ENCODE data around the gene TEX19. TPM values are rescaled to one million over a fixed set of nuclear protein-coding genes. Genes with fewer than 3 reads are reported as not detected.

The TEX19 gene
- total RNA-seq, 1 donor from 2014 or later: not detected

DNA sequence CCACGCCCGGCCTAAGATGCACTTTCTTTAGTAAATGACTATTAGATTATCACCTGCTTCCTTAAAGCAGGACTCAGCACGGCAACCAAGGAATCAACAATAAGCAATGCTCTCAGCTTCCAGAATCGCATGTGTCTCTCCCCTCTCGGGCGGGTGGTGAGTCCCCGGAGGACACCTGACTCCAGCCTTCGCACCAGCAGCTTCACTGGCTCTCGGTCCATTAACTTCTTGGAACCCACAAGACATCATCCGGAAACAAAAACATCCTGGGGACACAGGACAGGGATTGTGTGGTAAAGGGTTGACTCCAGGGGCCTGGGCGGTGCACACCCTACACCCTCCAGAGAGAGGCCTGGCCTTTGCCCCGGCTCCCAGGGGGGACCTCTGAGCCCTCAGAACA, 35.2 kb downstream of the TEX19 start:
- no peak for FAIRE-seq
- H3K27me3 ChIP-seq (ENCODE audit: control insufficient read depth, insufficient read depth, low read length): no peaks in the 10 kb centered on the region
- peaks cover 3% of the 10 kb centered on the region for H3K36me3 ChIP-seq (ENCODE audit: control insufficient read depth, insufficient read depth, low read length)
- DNase-seq (ENCODE audit: low read depth): no peak
- TF ChIP-seq, protein P1, sequence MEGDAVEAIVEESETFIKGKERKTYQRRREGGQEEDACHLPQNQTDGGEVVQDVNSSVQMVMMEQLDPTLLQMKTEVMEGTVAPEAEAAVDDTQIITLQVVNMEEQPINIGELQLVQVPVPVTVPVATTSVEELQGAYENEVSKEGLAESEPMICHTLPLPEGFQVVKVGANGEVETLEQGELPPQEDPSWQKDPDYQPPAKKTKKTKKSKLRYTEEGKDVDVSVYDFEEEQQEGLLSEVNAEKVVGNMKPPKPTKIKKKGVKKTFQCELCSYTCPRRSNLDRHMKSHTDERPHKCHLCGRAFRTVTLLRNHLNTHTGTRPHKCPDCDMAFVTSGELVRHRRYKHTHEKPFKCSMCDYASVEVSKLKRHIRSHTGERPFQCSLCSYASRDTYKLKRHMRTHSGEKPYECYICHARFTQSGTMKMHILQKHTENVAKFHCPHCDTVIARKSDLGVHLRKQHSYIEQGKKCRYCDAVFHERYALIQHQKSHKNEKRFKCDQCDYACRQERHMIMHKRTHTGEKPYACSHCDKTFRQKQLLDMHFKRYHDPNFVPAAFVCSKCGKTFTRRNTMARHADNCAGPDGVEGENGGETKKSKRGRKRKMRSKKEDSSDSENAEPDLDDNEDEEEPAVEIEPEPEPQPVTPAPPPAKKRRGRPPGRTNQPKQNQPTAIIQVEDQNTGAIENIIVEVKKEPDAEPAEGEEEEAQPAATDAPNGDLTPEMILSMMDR (IDR thresholded peaks at IDR 0.05; ENCODE audit: insufficient read depth, low read length, severe bottlenecking): no peak
- H3K4me3 ChIP-seq (ENCODE audit: low read depth, low read length): no peak overlapping the region

DNA sequence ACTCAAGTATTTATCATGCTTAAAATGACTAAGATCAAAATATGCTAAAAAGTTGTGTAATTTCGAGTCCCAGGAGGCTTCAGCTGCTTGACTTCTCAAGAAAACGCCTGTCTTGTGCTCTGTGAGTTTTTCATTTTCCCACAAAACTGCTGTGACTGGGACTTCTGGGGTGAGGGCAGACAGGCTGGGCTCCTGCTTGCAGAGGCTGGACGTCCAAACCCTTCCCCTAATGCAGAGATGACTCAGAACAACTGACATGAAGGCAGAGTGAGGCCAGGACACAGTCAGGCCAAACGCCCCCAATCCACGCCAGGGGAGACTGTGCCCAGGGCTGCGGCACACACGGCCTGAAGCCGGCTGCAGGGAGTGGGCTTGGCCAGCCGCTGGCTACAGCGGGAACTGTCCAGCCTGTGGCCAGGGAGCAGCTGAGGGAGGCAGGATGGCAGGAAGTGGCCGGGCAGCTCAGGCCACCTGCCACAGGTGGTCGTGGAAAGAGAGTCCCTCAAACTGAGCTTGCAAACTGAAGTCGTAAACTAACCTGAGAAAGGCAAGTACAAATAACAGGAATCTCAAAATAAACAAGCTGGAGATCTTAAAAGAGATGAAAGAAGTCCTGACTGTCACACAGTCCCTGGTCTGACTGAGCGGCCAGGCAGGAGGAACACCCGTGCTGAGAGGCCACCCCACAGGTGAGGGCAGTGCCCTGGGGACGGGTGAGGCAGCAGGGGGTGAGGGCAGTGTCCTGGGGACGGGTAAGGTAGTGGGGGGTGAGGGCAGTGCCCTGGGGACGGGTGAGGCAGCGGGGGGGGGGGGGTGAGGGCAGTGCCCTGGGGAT, 37.8 kb downstream of the TEX19 start:
- FAIRE-seq (no peak), DNase-seq (ENCODE audit: low read depth) (no peak)
- Histone ChIP-seq H3K36me3 (ENCODE audit: control insufficient read depth, insufficient read depth, low read length) (peaks cover 4% of the 10 kb centered on the region), H3K4me3 (ENCODE audit: low read depth, low read length) (no peak overlapping the region), H3K27me3 (ENCODE audit: control insufficient read depth, insufficient read depth, low read length) (no peaks in the 10 kb centered on the region)
- TF ChIP-seq, protein P1 (IDR thresholded peaks at IDR 0.05; ENCODE audit: insufficient read depth, low read length, severe bottlenecking): no peak

DNA sequence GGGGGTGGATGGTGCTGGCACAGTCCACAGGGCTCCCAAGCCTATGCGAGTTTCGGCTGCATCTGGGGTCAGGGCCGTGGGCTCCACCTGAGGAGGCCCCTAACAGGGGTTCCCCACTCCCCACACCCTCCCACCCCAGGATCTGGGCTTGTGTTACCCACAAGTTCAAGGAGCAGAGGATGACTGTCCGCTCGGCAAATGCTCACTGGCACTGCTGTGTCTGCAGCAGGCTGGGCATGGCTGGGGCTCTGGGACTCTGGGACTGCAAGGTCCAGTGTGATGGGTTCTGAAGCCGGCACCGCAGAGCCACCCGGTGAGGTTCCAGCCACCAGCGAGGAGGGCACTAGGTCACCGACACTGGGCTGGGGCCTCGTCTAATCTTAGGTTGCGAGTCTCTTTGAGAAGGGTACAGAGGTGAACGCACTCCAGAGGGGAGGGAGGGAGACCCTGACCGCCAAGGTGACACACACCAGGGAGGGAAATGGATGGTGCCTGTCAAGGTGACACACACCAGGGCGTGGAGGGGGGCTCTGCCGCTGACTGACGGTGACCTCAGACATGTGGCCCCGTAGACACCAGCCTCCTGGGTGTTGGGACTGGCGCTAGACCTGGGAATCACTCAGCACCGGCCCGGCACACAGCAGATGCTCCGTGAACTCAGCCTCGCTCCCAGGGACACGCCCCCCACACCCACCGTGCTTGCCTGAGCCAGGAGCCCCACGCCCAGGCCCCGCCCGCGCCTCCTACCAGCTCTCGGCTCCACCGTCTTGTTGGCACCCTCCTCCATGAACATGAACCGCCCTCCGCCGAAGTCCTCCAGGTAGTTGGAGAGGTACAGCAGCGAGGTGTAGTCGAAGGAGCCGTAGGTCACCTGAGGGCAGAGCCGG, 38.6 kb downstream of the TEX19 start:
- DNase-seq (ENCODE audit: low read depth) (no peak), FAIRE-seq (no peak)
- Histone ChIP-seq H3K27me3 (ENCODE audit: control insufficient read depth, insufficient read depth, low read length) (no peaks in the 10 kb centered on the region), H3K36me3 (ENCODE audit: control insufficient read depth, insufficient read depth, low read length) (peaks cover 4% of the 10 kb centered on the region), H3K4me3 (ENCODE audit: low read depth, low read length) (no peak overlapping the region)
- TF ChIP-seq, protein P1 (IDR thresholded peaks at IDR 0.05; ENCODE audit: insufficient read depth, low read length, severe bottlenecking): no peak

DNA sequence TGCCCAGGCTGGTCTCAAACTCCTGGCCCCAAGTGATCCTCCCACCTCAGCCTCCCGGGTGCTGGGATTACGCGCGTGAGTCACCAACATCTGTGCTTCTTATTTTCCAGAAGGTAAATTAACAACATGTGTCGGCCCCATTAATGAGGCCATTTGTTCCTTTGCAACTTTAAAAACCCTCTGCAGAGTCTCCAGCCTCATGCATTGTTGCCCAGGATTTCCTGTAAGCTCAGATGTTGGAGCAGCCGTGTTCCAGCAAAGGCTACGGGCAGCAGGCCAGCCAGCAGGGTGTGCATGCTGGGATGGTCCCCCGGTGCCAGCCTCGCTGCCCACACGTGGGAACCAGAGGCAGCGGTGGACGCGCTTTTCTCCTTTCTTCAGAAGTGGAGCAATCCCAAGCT, 40.0 kb downstream of the TEX19 start:
- no peaks in the 10 kb centered on the region for H3K27me3 ChIP-seq (ENCODE audit: control insufficient read depth, insufficient read depth, low read length)
- no peak for FAIRE-seq
- TF ChIP-seq, protein P1 (IDR thresholded peaks at IDR 0.05; ENCODE audit: insufficient read depth, low read length, severe bottlenecking): no peak
- peaks cover 11% of the 10 kb centered on the region for H3K36me3 ChIP-seq (ENCODE audit: control insufficient read depth, insufficient read depth, low read length)
- no peak for DNase-seq (ENCODE audit: low read depth)
- H3K4me3 ChIP-seq (ENCODE audit: low read depth, low read length): no peak overlapping the region

DNA sequence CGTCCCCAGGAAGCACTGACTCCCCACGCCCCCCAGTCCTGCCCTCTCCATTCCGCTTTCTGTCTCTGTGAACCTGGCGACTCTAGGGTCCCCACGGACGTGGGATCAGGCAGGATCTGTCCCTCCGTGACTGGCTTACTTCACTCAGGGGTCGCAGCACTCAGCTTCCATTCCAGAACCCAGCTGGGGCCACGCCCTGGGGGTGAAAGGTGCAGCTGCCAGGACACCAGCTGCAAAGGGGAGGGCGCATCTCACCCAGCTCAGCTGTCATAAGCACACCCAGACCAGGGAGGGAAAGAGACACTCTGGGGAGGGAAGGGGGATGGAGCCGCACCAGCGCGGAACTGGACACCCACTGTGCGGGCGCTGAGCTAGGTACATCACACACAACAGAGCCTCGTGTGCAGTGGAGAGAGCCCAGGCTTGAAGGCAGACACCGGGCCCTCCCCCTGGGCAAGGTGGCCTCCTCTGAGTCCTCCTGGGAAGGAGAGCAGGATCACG, 40.6 kb downstream of the TEX19 start:
- no peak for DNase-seq (ENCODE audit: low read depth)
- peaks cover 9% of the 10 kb centered on the region for H3K36me3 ChIP-seq (ENCODE audit: control insufficient read depth, insufficient read depth, low read length)
- H3K27me3 ChIP-seq (ENCODE audit: control insufficient read depth, insufficient read depth, low read length): no peaks in the 10 kb centered on the region
- no peak overlapping the region for H3K4me3 ChIP-seq (ENCODE audit: low read depth, low read length)
- TF ChIP-seq, protein P1 (IDR thresholded peaks at IDR 0.05; ENCODE audit: insufficient read depth, low read length, severe bottlenecking): no peak
- FAIRE-seq: no peak

All from bronchial epithelial cell (primary cell).